ENCODE results near the gene HPS4.

HPS4 gene

GRCh38 chr22:26447584-26448329 lies 35.8 kb downstream of the HPS4 start:
- TF ChIP-seq, protein P1, sequence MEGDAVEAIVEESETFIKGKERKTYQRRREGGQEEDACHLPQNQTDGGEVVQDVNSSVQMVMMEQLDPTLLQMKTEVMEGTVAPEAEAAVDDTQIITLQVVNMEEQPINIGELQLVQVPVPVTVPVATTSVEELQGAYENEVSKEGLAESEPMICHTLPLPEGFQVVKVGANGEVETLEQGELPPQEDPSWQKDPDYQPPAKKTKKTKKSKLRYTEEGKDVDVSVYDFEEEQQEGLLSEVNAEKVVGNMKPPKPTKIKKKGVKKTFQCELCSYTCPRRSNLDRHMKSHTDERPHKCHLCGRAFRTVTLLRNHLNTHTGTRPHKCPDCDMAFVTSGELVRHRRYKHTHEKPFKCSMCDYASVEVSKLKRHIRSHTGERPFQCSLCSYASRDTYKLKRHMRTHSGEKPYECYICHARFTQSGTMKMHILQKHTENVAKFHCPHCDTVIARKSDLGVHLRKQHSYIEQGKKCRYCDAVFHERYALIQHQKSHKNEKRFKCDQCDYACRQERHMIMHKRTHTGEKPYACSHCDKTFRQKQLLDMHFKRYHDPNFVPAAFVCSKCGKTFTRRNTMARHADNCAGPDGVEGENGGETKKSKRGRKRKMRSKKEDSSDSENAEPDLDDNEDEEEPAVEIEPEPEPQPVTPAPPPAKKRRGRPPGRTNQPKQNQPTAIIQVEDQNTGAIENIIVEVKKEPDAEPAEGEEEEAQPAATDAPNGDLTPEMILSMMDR (IDR thresholded peaks at IDR 0.05; ENCODE audit: low read depth, low read length), result no peak
- TF ChIP-seq POLR2A (IDR thresholded peaks at IDR 0.05; ENCODE audit: extremely low read depth, insufficient read length), result no peak
- TF ChIP-seq MYC (IDR thresholded peaks at IDR 0.05; ENCODE audit: low read depth, low read length), result no peak
- TF ChIP-seq, protein P2, sequence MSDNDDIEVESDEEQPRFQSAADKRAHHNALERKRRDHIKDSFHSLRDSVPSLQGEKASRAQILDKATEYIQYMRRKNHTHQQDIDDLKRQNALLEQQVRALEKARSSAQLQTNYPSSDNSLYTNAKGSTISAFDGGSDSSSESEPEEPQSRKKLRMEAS (IDR thresholded peaks at IDR 0.05; ENCODE audit: low read depth, low read length), result no peak
- no peak overlapping the region for H3K4me3 ChIP-seq (ENCODE audit: low read depth, low read length)
- no peak for DNase-seq (ENCODE audit: low read depth)

DNA sequence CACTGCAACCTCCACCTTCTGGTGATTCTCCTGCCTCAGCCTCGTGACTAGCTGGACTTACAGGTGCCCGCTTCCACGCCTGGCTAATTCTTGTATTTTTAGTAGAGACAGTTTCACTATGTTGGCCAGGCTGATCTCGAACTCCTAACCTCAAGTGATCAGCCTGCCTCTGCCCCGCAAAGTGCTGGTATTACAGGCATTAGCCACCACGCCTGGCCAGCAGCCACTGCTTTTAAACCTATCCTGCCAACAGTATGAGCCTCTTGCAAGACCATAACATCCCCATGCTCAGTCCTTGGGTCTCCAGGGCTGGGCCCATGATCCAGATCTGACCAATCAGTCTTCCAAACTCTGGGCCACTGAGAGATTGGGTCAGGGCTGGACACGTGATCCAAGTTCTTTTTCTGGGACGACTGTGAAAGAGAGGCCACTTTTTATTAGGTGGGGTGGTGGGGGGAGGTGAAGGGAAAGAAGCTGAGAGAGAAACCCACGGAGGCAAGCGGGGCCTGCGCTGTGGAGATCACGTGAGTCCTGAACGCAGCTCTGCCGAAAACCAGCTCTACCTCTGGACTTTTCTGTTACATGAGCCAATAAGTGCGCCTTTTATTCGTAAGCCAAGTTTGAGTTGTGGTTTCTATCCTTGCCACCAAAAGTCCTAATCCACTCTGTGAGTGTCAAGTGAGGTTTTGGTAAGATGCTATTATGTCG lies 36.6 kb downstream of the HPS4 start:
- no peak for DNase-seq (ENCODE audit: low read depth)
- TF ChIP-seq, protein P2 (IDR thresholded peaks at IDR 0.05; ENCODE audit: low read depth, low read length), result no peak
- TF ChIP-seq, protein P1 (IDR thresholded peaks at IDR 0.05; ENCODE audit: low read depth, low read length), result no peak
- no peak for TF ChIP-seq MYC (IDR thresholded peaks at IDR 0.05; ENCODE audit: low read depth, low read length)
- no peak for TF ChIP-seq POLR2A (IDR thresholded peaks at IDR 0.05; ENCODE audit: extremely low read depth, insufficient read length)
- no peak overlapping the region for H3K4me3 ChIP-seq (ENCODE audit: low read depth, low read length)

GRCh38 chr22:26445577-26446275 lies 37.9 kb downstream of the HPS4 start:
- TF ChIP-seq POLR2A (IDR thresholded peaks at IDR 0.05; ENCODE audit: extremely low read depth, insufficient read length) (no peak), MYC (IDR thresholded peaks at IDR 0.05; ENCODE audit: low read depth, low read length) (no peak)
- TF ChIP-seq, protein P2 (IDR thresholded peaks at IDR 0.05; ENCODE audit: low read depth, low read length), result no peak
- TF ChIP-seq, protein P1 (IDR thresholded peaks at IDR 0.05; ENCODE audit: low read depth, low read length), result no peak
- DNase-seq (ENCODE audit: low read depth), result no peak
- no peak overlapping the region for H3K4me3 ChIP-seq (ENCODE audit: low read depth, low read length)

- TF ChIP-seq MYC (IDR thresholded peaks at IDR 0.05; ENCODE audit: low read depth, low read length) (no peak), POLR2A (IDR thresholded peaks at IDR 0.05; ENCODE audit: extremely low read depth, insufficient read length) (no peak)
- TF ChIP-seq, protein P1 (IDR thresholded peaks at IDR 0.05; ENCODE audit: low read depth, low read length), result no peak
- TF ChIP-seq, protein P2 (IDR thresholded peaks at IDR 0.05; ENCODE audit: low read depth, low read length), result no peak
Measured at GRCh38 chr22:26444777-26445176, 38.8 kb downstream of the HPS4 start.

DNA sequence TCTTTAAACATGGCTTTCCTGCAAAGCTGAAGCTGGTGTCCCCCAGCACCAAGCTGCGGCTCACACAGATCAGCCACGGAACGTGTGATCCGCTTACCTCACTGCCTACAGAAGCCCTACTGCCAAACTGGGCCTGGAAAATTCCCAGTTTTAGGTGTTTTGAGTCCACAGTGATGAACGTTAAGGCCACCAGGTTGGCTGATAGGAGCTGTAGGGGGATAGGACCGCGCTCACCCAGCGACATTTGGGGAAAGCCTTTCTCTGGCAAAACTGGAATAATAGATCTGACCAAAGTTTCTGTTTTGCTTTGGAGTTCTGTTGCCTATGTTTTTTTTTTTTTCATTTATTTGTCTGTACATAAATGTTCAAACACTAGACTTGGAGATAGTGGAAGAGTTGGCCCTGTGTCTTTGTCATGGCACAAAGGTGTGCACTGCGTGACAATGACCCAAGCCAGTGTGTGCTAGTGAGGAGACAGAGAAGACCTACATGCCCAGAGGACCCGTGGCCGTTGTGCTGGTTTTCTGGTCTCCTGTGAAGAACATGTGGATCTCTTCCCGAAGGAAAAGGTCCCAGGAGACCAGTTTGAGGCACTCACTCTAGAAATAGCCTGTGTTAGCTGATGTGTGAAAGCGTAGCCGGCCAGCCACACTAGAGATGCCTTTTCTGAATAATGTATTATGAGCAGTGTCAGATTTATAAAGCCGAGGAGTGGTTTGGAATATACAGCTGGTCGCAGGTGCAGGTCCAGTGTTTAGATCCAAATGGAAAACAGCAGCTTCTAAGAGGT lies 39.5 kb downstream of the HPS4 start:
- DNase-seq (ENCODE audit: low read depth), result no peak
- TF ChIP-seq, protein P1 (IDR thresholded peaks at IDR 0.05; ENCODE audit: low read depth, low read length), result no peak
- TF ChIP-seq, protein P2 (IDR thresholded peaks at IDR 0.05; ENCODE audit: low read depth, low read length), result no peak
- TF ChIP-seq MYC (IDR thresholded peaks at IDR 0.05; ENCODE audit: low read depth, low read length) (no peak), POLR2A (IDR thresholded peaks at IDR 0.05; ENCODE audit: extremely low read depth, insufficient read length) (no peak)
- no peak overlapping the region for H3K4me3 ChIP-seq (ENCODE audit: low read depth, low read length)

More at GRCh38 chr22:26444777-26445176, 38.8 kb downstream of the HPS4 start:
- H3K4me3 ChIP-seq (ENCODE audit: low read depth, low read length), result no peak overlapping the region
- no peak for DNase-seq (ENCODE audit: low read depth)

Data from NB4 (cell line).